ENCODE results near the gene MRI1. TPM values are rescaled to one million over a fixed set of nuclear protein-coding genes. Genes with fewer than 3 reads are reported as not detected.
A peak's percentile ranks its signal among the peaks of the same experiment; 100 is the strongest.
"Not testable (repeated sequence)": the region's sequence is repeated elsewhere in the genome, so short reads cannot be mapped to it uniquely, and the experiment has no call there.

The MRI1 gene
- total RNA-seq, 1 donor: 27.2 TPM

GRCh38 chr19:13778847-13779246 lies 14.5 kb downstream of the MRI1 start:
- TF ChIP-seq CTCF (IDR thresholded peaks at IDR 0.05; ENCODE audit: insufficient read depth, low read depth, low read length): no peak
- H3K4me3 ChIP-seq (ENCODE audit: low read depth, low read length): no peak overlapping the region
- no peak for DNase-seq (ENCODE audit: low read depth)

- DNase-seq (ENCODE audit: low read depth): not testable (repeated sequence)
Measured at GRCh38 chr19:13779794-13780193, 15.5 kb downstream of the MRI1 start.

GRCh38 chr19:13781547-13781946 lies 17.2 kb downstream of the MRI1 start:
- H3K4me3 ChIP-seq (ENCODE audit: low read depth, low read length): no peak overlapping the region
- DNase-seq (ENCODE audit: low read depth): peak; percentile 86
- no peak for TF ChIP-seq CTCF (IDR thresholded peaks at IDR 0.05; ENCODE audit: insufficient read depth, low read depth, low read length)

More at GRCh38 chr19:13779794-13780193, 15.5 kb downstream of the MRI1 start:
- not testable (repeated sequence) for H3K4me3 ChIP-seq (ENCODE audit: low read depth, low read length)

GRCh38 chr19:13782537-13782936 lies 18.2 kb downstream of the MRI1 start:
- no peak overlapping the region for H3K4me3 ChIP-seq (ENCODE audit: low read depth, low read length)
- DNase-seq (ENCODE audit: low read depth): no peak
- TF ChIP-seq CTCF (IDR thresholded peaks at IDR 0.05; ENCODE audit: insufficient read depth, low read depth, low read length): no peak

GRCh38 chr19:13783565-13784500 lies 19.5 kb downstream of the MRI1 start:
- H3K4me3 ChIP-seq (ENCODE audit: low read depth, low read length): no peak overlapping the region
- DNase-seq (ENCODE audit: low read depth): no peak
- TF ChIP-seq CTCF (IDR thresholded peaks at IDR 0.05; ENCODE audit: insufficient read depth, low read depth, low read length): no peak

GRCh38 chr19:13784731-13785452 lies 20.6 kb downstream of the MRI1 start:
- peak; percentile 78 for DNase-seq (ENCODE audit: low read depth)

More at GRCh38 chr19:13784731-13785452, 20.6 kb downstream of the MRI1 start:
- TF ChIP-seq CTCF (IDR thresholded peaks at IDR 0.05; ENCODE audit: insufficient read depth, low read depth, low read length): peak; percentile 76
- H3K4me3 ChIP-seq (ENCODE audit: low read depth, low read length): no peak overlapping the region
